Stimulated activated CD4-positive, alpha-beta T cell treated with anti-CD3 and anti-CD28 coated beads, TNF-alpha, amount 100 ng/mL, for 4 hours (primary cell): ENCODE measurements around the gene AJUBA.
"Not testable (repeated sequence)": the region's sequence is repeated elsewhere in the genome, so short reads cannot be mapped to it uniquely, and the experiment has no call there.

Experiments used
- DNase-seq, 3 experiments: peaks; one replicate each; pipeline ENCODE4 v3.0.0-alpha.2; 2020; ENCODE audit warnings: low read depth in 3 of 3

AJUBA gene

DNA sequence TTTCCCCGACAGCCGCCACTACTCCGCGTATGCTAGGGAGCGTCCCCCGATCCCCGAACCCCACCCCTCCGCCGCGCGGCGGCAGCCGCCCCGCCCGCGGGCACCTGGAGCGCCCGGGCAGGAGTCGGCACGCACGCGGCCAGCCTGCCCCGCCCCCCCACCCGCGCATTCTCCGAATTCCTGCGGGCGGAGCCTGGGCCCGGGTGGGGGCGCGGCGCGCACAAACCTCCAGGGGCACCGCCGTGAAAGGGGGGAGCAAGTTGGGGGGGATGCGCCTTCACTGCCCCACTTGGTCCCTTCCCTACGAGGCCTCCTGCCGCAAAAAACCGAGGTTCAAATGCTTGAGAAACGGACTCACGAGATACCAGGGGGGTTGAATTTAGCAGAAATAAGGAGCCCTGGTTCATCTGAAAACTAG lies 1.7 kb downstream of the AJUBA start:
- peak; percentile 18 to 50 (median 34) for DNase-seq

DNA sequence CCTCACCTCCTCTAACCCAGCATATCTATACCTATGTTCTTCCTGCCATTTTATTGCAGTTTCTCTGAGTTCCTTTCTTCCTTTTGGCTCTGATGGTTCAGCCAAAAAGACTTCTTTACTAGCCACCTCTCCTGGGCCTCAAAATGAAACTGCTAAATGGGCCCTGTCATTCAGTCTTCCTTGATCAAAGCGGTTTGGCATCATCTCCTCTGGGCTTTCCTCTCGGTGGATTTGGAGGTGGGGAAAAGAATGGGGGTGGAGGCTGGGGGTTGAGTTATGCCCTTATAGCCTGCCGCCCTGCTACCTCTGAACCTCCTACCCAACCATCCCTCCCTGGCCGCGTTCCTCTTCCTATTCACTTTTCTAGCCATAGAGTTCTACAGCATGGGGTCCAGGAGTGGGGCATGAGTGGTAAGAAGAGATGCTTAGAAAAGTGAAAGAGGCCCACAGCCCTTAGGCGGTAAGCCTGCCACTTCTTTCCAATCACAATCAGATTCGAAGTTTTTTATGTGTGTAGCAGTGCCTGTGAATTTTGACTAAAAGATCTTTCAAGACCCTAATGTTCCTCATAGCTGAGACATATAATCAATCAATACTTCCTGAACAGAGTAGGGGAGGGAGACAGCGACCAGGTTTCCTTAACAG lies 2.5 kb downstream of the AJUBA start:
- DNase-seq: no peak

DNA sequence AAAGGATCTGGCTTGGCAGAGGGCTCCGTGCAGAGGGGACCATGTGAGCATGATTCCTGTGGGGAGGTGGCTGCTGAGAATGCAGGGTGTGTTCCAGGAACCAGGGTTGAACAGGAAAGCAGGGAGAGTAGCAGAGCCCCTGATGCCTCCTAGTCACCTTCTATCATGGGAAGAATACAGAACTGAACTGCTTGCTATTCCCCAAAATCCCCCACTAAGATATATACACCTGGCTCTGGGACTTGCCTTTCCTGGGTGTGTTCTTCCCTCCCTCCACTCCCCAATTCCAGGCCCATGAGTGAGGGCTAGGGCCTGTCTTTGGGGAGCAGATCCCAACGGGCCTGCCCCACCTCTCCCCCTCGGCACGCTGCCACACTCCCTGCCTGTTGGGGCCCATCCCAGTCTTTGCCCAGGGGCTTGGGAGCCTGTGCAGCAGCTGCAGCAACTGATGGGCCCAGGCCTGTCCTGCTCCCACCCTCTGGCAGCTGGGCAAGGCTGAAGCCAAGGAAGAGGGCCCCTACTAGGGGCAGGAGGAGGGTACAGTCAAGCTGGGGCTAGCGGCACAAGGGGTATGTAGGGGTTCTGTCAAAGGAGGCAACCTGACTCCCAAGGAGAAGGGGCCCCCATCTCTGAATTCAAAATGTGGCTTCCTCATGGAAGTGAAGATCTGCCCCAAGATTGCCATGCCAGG lies 3.2 kb downstream of the AJUBA start:
- no peak for DNase-seq

DNA sequence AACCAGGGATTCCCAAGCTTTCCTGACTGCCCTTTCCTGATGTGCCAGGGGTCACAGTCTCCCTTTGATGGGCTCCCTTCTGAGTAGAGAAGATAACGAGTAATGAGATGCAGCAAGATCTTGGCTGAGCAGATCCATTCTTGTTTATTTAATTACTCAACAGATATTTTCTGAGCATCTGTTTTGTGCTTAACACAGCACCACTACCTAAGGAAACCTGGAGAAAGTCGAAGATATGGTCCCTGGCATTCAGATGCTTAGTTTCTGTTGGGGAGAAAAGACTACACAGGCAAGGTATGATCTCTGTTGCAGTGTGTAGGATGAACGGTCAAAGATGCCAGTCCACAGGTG lies 3.9 kb downstream of the AJUBA start:
- DNase-seq: no peak

DNA sequence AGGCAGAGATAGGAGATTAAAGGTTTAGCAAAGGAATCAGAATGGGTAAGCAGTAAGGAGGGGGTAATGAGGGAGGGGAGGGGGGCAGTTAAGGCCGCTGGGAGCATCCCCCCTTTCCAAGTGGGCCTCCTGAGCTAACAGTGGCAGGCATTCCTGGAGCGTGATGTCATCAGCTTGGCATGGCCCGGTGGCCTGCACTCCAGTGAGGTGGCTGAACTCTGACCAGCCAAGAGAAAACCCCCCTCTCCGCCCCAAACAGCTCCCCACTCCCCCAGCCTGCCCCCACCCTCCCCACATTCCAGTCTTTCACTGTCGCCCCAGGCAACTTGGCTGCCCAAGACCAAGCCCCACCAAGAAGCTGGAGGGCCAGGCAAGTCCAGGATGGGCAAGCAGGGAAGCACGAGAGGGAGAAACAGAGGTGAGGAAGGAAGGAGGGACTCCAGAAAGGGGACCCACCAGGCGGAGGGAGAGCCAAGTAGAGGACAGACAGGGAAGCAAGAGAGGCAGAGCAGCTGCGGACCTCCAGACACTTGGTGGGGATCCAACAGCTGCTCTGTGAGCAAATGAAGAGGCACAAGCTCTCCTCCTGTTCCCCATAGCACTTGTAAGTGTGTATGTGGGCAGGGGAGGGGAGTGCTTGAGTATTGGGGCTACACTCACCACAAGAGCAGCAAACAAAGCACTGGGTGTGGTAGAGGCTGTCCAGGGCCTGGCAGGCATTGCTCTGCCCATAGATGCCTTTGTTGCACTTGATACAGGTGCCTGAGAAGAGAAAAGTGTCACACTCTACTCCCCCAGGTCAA lies 4.5 kb downstream of the AJUBA start:
- no peak for DNase-seq

DNA sequence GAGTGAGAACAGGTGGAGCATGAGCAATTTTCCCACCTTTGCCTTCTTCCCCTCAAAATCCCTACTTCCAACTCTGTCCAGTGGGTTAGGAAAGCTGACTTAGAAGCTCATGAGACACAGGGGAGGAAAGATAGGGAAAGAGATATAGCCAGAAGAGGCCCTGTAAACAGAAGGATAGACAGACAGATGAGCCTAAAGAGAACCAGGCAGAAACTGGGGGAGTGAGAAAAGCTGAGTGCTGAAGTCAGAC lies 5.0 kb downstream of the AJUBA start:
- DNase-seq: no peak

DNA sequence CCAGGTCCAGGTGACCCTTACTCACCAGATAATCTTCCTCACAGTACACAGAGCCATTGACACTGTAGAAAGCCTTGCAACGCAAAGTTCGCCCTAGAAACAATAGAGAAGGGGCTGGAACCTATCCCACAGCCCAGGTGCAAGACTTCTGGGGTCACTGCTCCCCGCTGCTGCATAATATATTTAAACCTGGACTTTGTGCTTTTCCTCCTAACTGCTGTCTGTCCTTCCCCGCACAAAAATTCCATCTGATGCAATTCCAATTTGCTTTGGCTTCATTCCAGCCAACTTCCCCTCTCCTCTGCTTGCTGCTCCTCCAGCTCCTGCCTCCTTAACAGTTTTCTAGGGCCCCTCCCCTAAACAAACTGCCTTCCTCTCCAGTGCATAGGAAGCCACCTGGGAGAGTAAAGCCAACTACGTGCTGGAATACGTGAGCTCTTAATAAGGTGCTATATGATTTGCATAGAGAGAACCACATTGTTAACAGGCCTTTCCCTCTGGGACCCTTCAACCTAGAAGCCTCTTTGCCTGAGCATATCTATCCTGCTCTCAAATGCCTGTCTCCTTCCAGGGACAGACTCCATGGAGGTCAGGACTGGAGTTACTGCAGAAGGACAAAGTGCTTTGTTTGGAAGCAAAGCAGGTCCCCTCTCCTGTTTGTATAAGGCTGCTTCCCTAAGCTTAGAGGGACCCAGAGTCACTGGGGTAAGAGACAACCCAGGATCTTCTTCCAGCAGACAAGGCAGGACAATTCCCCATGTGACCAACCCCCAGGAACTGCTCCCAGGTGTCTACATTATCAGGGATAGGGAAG lies 5.5 kb downstream of the AJUBA start:
- DNase-seq: no peak

DNA sequence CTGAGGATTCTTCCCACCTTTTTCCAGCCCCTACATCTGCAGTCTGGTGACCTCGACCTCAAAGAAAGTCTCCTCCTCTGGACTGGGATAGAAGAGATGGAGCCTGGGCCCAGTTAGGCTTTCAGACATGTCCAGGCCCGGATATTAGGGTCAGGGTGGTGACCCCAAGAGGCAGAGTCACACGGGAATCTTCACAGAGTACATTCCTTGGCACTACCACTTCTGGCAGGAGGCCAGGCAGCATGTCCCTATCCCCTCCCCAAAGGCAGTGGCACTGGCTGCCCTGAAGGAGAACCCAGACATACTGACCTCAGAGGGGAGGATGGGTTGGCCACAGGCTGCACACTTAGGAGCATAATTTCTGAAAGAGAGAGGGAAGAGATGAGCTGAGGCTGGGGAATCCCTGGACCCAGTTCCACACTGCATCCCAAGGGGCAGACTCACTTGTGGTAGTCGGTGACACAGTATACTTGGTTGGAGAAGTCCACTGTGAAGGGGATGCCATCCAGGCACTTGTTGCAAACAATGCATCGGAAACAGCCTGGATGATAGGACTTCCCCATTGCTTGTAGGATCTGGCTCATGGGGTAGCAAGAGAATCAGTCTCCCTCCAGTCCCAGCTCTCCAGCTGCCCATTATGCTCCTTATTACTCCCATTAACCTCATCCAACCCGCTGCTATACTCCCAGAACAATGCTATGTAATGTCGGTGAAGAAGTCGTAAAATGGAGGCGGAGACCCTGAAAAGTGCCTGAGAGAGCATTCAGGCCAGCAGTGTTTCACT lies 7.6 kb downstream of the AJUBA start:
- DNase-seq: no peak

DNA sequence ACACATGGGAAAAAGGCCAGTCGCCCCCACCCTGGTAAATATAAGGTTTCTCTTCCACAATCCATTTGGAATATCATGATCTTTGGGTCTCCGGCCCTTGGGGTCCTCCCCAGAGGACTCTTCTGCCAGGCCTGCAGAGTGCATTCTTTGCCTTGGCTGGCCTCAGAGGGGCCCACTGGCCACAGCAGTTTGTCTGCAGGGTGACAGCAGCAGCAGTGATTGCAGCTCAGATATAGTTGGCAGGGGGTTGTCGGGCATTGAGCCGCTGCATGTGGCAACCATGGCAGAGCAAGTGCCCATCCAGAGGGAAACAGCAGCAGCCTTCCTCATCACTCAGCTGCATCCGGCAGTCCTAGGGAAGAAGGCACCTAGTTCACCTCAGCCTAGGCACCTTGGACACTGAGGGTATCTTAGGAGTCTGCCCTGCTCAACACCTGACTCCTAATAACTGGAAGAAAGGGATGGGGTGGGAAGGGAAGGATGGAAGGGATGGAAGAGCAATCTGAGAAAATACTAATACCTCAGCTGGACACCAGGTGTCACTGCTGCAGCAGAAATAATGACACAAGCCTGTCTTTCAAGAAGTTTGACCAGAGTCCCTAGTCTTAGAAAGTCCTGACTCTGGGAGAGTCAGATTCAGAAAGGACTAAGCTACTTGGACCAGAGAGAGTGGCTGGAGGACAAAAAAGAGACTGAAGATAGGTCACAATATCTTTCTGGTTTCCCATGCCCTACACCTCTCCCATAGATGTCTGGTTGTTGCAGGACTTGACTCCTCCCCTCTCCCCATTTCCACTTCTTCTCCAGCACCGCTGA lies 8.9 kb downstream of the AJUBA start:
- no peak for DNase-seq

DNA sequence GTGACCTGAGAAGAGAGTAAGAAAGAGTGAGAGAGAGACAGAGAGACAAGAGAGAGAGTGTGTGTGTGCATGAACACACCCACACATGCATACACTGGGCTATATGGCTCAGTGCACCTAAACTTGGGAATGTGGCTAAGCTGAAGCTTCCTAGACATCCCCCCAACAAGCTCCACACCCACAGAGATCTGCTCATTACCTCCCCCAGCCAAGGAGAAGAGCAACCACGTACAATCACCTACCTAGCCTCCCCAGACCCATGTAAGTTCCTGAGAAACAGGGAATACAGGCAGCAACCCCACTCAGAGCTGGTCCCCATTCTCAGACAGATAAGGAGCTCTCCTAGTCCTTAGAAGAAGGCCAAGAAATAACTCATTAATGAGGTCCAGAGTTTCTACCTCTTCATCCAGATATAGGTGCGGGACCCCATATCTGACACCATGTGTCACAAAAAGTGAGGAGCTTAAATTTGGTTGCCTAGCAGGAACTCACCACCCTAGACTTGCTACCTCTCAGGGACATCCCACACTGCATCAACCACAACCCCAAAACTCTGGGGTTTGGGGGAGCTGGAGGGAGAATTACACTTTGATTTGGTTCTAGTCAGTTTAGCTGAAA lies 9.9 kb downstream of the AJUBA start:
- no peak for DNase-seq

DNA sequence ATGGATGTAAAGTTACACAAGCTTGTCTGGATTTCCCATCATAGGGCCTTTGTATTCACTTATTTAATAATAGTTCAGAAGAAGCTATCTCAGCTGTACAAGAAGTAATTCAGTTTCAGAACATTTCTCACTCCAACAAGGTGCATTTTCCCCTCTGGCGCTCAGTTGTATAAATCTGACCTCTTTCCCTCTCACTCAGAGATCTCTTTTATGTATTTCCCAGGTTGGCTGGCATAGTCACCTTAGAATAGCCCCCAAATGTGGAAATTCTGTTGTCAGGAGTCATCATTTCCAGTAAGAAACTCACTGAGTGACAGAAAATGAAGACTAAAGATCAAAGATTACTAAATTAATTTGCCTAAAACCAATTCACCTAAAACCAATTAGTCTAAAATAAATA lies 11.2 kb downstream of the AJUBA start:
- no peak for DNase-seq

DNA sequence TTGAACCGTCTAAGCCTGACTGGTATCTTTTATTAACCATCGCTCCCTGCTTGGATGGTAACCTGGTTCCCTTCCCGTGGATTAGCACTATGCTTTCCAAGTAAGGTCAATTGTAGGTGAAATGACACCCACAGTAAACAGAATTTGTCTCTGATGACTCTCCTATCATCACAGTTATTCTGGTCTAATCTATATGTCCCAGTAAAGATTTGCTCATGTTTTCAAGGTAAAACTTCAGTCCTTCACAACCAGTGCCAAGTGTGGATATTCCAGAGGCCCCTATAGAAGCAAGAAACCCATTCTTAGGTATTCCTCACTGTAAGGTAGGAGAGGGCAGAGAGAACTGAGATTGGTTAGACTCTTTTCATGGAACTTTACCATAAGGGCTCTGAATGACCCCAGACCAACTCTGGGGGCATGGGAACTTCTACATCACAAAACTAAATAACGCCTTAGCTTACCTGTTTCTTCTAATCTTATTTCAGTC lies 15.5 kb downstream of the AJUBA start:
- no peak for DNase-seq

DNA sequence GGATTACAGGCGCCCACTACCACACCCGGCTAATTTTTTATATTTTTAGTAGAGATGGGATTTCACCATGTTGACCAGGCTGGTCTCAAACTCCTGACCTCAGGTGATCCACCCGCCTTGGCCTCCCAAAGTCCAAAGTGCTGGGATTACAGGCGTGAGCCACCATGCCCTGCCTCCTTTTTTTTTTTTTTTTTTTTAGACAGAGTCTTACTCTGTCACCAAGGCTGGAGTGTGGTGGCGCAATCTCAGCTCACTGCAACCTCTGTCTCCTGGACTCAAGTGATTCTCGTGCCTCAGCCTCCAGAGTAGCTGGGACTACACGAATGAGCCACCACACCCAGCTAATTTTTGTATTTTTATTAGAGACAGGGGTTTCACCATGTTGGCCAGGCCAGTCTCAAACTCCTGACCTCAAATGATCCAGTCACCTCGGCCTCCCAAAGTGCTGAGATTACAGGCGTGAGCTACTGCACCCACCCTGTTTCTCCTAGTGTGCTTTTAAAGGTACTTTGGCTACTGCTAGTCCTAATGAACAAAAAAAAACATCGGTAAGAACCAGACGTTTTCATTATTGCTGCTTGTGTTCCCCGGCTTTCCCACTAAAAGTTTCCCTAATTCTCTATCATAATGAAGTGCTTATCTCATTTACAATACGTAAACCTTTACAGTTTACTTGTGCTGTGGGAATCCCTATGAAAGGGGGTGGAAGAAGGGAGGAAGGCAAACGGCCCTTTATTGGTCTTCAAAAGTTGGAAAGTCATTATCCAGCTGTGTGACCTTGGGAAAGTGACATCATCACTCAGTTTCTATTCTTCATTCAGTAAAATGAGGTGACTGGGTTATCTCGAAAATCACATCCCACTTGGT lies 16.2 kb downstream of the AJUBA start:
- DNase-seq: not testable (repeated sequence)

DNA sequence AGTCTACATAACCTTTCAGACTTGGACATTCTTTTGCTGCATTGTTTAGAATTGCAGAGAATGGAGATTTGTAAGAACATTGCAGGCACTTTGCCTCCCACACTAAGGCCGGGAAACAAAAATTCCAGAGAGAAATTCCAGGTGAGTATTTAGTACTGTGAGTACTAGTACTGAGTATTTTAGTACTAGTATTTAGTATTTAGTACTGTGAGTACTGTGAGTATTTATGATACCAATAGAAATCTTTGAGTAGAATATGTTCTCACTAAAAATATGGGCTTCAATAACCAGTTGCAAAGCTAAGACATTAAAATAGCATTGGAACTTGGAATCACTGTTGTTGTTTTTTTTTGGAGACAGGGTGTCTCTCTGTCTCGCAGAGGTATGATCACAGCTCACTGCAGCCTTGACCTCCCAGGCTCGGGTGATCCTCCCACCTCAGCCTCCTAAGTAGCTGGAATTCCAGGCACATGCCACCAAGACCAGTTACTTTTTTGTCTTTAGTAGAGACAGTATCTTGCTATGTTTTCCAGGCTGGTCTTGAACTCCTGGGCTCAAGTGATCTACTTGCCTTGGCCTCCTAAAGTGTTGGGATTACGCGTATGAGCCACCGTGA lies 20.2 kb downstream of the AJUBA start:
- no peak for DNase-seq

DNA sequence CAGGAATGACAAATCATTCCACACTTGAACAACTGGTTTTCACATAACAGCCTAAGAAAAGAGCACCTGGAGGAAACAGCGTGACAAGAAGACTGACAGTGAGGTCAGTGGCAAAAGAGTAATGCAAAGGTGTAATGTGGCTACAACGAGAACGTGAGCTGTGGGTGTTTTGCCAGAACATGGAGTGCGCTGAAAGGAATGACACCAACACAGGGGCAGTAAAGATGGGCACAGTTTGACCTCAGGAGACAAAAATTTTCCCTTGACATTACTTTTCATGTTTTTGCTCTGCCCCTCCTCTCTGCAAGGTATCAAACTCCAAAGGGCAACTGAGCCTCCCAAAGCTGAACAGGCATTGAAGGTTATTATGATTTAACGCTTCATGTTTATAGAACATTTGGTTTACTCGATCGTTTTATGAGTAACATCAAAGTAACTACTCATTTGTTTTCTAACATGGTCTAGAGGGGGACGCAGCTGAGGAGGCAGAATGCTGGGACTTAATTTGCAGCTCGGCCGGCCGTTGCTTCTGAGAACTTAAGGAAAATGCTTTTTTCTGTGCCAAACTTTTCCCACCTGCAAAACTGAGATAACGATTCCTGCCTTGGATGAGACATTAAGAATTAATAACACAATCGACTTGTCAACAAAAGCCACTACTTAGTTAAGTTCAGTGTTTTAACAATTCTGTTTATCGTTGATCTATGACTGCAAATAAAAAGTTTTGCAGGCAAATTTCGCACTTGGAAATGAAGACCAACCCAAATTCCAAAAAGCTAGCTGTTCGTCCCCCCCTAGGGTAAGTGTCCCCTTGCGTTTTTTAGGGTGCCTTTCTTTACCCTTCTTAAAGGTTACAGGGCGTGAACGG lies 26.4 kb downstream of the AJUBA start:
- DNase-seq: no peak

DNA sequence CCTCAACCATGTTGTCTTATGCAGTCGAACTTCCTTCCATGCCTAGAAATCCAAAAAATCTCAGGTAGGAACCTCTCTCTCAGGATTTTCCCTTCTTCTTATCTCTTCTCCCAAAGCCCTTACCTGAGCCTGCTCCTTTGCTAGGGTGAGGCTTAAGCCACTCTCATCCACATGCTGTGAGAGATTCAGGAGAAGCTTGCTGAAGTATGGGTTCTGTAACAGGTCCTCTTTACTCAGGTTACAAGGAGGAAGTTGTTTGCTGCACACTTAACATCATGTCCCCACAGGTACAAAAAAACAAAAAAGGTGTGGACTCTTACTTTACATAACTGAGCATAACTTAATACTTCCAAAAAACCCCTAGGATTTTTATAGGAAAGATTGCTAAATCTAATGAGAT lies 29.9 kb downstream of the AJUBA start:
- no peak for DNase-seq

DNA sequence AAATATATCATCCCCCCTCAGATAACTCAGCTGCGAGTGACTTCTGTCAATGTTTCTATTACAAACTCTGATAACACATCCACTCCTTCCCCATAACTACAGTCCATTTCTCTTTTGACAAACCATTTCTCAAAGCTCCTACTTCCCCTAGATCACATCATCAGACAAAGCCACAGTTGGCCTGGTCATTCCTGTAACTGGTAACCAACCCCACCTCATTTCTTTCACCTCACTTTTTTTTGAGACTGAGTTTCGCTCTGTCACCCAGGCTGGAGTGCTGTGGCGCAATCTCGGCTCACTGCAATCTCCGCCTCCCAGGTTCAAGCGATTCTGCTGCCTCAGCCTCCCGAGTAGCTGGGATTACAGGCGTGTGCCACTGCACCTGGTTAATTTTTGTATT lies 30.6 kb downstream of the AJUBA start:
- DNase-seq: not testable (repeated sequence)

DNA sequence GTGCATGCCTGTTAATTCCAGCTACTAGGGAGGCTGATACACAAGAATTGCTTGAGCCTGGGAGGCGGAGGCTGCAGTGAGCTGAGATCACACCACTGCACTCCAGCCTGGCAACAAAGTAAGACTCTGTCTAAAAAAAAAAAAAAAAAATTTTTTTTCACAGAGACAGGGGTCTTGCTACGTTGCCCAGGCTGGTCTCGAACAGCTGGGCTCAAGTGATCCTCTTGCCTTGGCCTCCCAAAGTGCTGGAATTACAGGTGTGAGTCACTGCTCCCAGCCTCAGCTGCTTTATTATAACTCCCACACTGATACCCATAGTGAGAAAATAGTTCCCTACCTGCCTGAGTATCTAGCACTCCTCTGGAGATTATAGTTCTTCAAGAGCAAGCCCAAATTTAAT lies 36.7 kb downstream of the AJUBA start:
- DNase-seq: no peak
